AG04449 (cell line): ENCODE results near the gene RTRAF.

Experiments used
- CTCF ChIA-PET: fragments of 350-600 bp; formaldehyde crosslinking; extraction: SDS; loops from one replicate; lab custom pipeline; 2021; ENCODE audit warnings: antibody characterized with exemption; lab: Yijun Ruan, JAX
- POLR2A ChIA-PET: fragments of 400-600, 350-600 bp; formaldehyde crosslinking; extraction: SDS; loops from one replicate; lab custom pipeline; 2020; ENCODE audit warnings: antibody characterized with exemption, inconsistent platforms; lab: Yijun Ruan, JAX
- DNase-seq: peaks from one replicate; pipeline ENCODE4 v3.0.0-alpha.2; 2010; ENCODE audit warnings: low read depth, low spot score
- H3K4me3 ChIP-seq: 2 replicates; pipeline ENCODE4 v1.5.1; 2011; ENCODE audit warnings: low read depth, mild to moderate bottlenecking, control low read depth, low read length
- TF ChIP-seq, protein P1 (sequence below): IDR thresholded peaks from one replicate; pipeline ENCODE4 v1.5.1; 2011; ENCODE audit warnings: mild to moderate bottlenecking, moderate library complexity, low read length, control low read depth, inconsistent platforms; ENCODE audit not compliant: insufficient read depth; ENCODE audit errors: missing control alignments

The RTRAF gene

DNA sequence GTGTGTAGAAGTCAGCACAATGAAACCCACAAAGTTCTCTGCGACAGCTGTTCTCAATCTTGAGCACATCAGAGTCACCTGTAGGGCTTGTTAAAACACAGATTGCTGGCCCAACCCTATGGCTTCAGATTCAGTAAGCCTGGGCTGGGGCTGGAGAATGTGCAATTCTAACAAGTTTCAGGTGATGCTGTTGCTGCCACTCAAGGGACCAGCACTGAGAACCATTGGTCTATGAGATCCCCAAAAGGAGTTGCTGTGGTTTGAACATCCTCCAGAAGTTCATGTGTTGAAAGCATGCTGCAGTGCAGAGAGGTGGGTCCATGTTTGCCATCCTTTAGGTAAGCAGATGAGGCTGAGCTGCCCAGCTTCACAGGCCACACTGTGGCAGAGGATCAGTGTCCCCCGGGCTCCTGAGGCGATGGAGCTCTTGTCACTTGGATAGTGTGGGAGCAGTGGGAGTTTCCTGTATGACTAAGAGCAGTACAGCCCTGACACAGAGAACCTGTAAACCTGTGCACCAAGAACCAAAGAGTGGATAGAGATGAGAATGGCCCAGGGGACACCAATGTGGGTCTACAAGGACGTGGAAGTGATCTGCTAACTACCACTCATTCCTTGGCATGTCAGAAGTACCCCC is 8.0 kb upstream of the RTRAF start:
- no peak for DNase-seq
- ChIA-PET CTCF (interaction anchor here (0.7 to 7.1 kb wide), 11 partner anchors 11 to 699 kb away, joined by 3 to 143 read pairs (median 35); partner anchors contain the start of gene RTRAF), POLR2A (no interaction called here)
- TF ChIP-seq, protein P1, sequence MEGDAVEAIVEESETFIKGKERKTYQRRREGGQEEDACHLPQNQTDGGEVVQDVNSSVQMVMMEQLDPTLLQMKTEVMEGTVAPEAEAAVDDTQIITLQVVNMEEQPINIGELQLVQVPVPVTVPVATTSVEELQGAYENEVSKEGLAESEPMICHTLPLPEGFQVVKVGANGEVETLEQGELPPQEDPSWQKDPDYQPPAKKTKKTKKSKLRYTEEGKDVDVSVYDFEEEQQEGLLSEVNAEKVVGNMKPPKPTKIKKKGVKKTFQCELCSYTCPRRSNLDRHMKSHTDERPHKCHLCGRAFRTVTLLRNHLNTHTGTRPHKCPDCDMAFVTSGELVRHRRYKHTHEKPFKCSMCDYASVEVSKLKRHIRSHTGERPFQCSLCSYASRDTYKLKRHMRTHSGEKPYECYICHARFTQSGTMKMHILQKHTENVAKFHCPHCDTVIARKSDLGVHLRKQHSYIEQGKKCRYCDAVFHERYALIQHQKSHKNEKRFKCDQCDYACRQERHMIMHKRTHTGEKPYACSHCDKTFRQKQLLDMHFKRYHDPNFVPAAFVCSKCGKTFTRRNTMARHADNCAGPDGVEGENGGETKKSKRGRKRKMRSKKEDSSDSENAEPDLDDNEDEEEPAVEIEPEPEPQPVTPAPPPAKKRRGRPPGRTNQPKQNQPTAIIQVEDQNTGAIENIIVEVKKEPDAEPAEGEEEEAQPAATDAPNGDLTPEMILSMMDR = no peak
- no peak overlapping the region for H3K4me3 ChIP-seq

DNA sequence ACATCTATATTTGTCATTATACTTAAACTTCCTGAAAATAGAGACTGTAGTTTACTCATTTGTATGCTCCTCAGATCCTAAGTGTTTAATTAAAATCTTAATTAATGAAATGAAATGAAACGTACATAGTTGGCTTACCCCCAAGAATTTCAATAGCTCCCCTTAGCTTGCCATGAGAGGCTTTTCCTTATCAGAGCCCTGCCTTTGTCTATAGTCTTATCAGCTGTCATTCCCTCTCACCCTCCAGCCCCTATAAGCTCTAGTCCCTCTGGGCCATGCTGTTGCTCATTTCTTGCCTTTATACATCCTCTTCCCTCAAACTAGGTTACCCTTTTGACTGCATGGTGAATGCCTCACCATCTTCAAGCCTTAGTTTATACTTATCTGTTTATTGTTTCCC is 1.1 kb upstream of the RTRAF start:
- no peak overlapping the region for H3K4me3 ChIP-seq
- TF ChIP-seq, protein P1 = no peak
- POLR2A ChIA-PET = no interaction called here

DNA sequence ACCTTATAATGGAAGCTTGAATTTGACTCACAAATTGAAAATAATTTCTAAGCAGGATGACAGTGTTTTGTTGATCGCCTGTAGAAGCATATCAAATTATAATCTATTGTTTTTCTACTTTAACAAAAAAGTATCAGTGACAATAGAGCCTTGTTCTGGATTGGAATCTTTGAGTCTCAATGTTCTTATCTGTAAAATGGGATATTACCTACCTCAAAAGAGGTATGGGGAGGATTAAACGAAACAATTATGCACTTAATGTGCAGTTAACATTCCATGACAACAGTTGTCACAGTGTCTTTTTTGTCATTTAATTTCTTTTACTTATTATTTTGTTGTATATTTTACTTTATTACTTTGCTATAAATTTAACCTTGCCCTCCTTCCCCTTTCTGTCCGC is 1.1 kb downstream of the RTRAF start:
- ChIA-PET CTCF (interaction anchor here (1.2 to 9.7 kb wide), 3 partner anchors 12 to 143 kb away, joined by 3 to 182 read pairs (median 97); no protein-coding TSS in a partner anchor), POLR2A (interaction anchor here (0.6 to 1.0 kb wide), 2 partner anchors 42 to 79 kb away, joined by 3 to 4 read pairs; partner anchors contain the start of gene NID2)
- TF ChIP-seq, protein P1 = no peak
- peak overlapping the region; percentile 86 for H3K4me3 ChIP-seq
- no peak for DNase-seq

More for the DNA sequence above, 1.1 kb upstream of the RTRAF start:
- CTCF ChIA-PET = interaction anchor here (0.7 to 9.7 kb wide), 3 partner anchors 8 to 144 kb away, joined by 3 to 97 read pairs (median 4); no protein-coding TSS in a partner anchor
- no peak for DNase-seq

DNA sequence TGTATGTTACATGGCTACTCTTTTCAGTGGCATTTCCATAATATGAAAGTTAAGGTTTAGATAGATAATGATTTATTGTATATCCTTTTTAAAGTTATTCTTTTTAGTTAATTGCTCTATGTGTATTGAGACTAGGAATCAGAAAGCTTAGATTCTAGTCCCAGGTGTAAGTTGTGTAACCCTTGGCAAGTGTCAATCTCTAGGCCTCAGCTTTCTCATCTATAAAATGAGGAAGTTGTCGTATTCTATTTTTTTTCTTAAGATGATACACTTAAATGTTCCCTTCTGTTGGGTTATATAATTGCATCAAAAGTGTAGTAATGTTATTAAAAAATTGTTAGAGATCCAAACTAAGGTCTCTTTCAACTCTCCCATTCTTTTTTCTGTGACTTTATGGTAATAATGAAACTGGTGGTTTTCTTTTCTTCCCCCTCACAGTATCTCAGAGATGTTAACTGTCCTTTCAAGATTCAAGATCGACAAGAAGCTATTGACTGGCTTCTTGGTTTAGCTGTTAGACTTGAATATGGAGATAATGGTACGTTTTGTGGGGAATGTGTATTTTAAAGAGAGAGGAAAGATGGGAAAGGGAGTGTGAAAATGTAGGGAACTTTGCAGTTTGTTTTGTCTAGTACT is 4.1 kb downstream of the RTRAF start:
- no peak overlapping the region for H3K4me3 ChIP-seq
- TF ChIP-seq, protein P1 = no peak
- POLR2A ChIA-PET = no interaction called here
- DNase-seq = no peak
- CTCF ChIA-PET = interaction anchor here (0.6 to 9.7 kb wide), 8 partner anchors 11 to 140 kb away, joined by 3 to 182 read pairs (median 4); no protein-coding TSS in a partner anchor

DNA sequence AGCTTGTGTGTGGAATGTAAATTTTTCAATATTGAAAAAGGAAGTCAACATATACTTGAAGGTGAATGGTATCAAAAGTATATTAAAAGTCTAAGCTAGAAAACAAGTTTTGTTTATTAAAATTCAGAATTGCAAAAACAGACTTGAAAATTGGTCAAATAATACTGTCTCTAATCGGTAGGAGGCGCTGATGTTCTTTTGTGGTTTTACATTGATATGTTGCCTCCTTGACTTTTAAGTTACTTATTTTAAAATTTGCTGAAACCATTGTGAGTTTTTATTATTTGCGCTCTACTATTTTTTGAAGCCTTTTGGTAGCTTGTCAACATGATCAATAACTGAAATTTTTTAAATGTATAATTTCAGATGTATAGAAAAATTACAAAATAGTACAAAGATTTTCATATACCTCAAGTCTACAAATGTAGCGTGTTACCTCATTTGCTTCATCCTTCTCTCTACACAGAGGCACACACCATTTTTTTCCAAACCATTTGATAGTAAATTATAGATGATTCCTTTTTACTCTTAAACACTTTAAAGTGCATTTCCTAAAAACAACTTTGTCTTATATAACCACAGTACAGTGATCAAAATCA is 6.9 kb downstream of the RTRAF start:
- ChIA-PET POLR2A (no interaction called here), CTCF (interaction anchor here (0.6 to 9.7 kb wide), 42 partner anchors 8 to 309 kb away, joined by 3 to 182 read pairs (median 4); partner anchors contain the start of gene NID2)
- TF ChIP-seq, protein P1 = peak; percentile 31
- DNase-seq = no peak
- no peak overlapping the region for H3K4me3 ChIP-seq
